SU-DHL-6 (cell line): ENCODE data around the gene SLC66A1.

Experiments used
- H2AFZ ChIP-seq: fragments of 200-600 bp; sonication (generic); 2 replicates; pipeline ENCODE4 v1.6.1; 2014; ENCODE audit warnings: low read depth, mild to moderate bottlenecking, moderate library complexity, mixed read lengths, antibody characterized with exemption, low read length; ENCODE audit not compliant: severe bottlenecking
- H3F3A ChIP-seq: fragments of 200-600 bp; shearing (Covaris generic); 2 replicates; pipeline ENCODE4 v1.6.0; 2016; ENCODE audit warnings: antibody characterized with exemption, mild to moderate bottlenecking; ENCODE audit not compliant: insufficient read depth
- H3K27ac ChIP-seq: fragments of 200-600 bp; sonication (generic); 2 replicates; pipeline ENCODE4 v1.5.1; 2016; ENCODE audit warnings: low read depth, mild to moderate bottlenecking, low read length, moderate library complexity, mixed read lengths
- H3K27me3 ChIP-seq: fragments of 200-600 bp; sonication (generic), shearing (Covaris generic); 2 replicates; pipeline ENCODE4 v1.6.0; 2014; ENCODE audit warnings: mild to moderate bottlenecking, low read length
- H3K36me3 ChIP-seq: fragments of 200-600 bp; sonication (generic); 2 replicates; pipeline ENCODE4 v1.6.1; 2014; ENCODE audit warnings: mild to moderate bottlenecking, low read length, mixed read lengths
- H3K4me2 ChIP-seq: fragments of 300-600, 200-600 bp; shearing (Covaris generic), sonication (generic); 2 replicates; pipeline ENCODE4 v1.6.0; 2014; ENCODE audit warnings: low read length, low read depth, mild to moderate bottlenecking; ENCODE audit not compliant: poor library complexity, severe bottlenecking
- H3K4me3 ChIP-seq: fragments of 200-600 bp; sonication (generic); 2 replicates; pipeline ENCODE4 v1.5.1; 2014; ENCODE audit warnings: antibody characterized with exemption, low read length, mild to moderate bottlenecking, mixed read lengths; ENCODE audit not compliant: insufficient read depth, poor library complexity, severe bottlenecking
- H3K79me2 ChIP-seq: fragments of 200-600 bp; sonication (generic); 2 replicates; pipeline ENCODE4 v1.6.1; 2014; ENCODE audit warnings: mild to moderate bottlenecking, low read length, moderate library complexity; ENCODE audit not compliant: insufficient read depth
- H3K9ac ChIP-seq: fragments of 200-600 bp; sonication (generic); 2 replicates; pipeline ENCODE4 v1.7.0; 2014; ENCODE audit warnings: mild to moderate bottlenecking, low read length
- H3K9me2 ChIP-seq: fragments of 200-600 bp; sonication (generic); replicated peaks from 2 replicates; pipeline ENCODE4 v1.6.1; 2014; ENCODE audit warnings: low read length; ENCODE audit not compliant: insufficient read depth
- H3K9me3 ChIP-seq: fragments of 200-600 bp; sonication (generic); 2 replicates; pipeline ENCODE4 v1.6.1; 2014; ENCODE audit warnings: low read length, mixed read lengths; ENCODE audit not compliant: insufficient read depth
- H4K20me1 ChIP-seq: fragments of 200-600 bp; sonication (generic); 2 replicates; pipeline ENCODE4 v1.6.1; 2014; ENCODE audit warnings: low read depth, mild to moderate bottlenecking, antibody characterized with exemption, low read length, moderate library complexity, mixed read lengths
- EZH2phosphoT487 ChIP-seq: fragments of 200-600 bp; sonication (generic), shearing (Covaris generic); conservative IDR thresholded peaks from 2 replicates; pipeline ENCODE4 v1.6.1; 2018; ENCODE audit warnings: mild to moderate bottlenecking, antibody characterized with exemption, low read length, moderate library complexity, mixed read lengths
- TF ChIP-seq, protein P1 (sequence below): fragments of 200-600 bp; sonication (generic); IDR thresholded peaks from one replicate; pipeline ENCODE4 v1.5.1; 2017; ENCODE audit warnings: antibody characterized with exemption, mild to moderate bottlenecking, low read length, moderate library complexity; ENCODE audit not compliant: insufficient read depth, poor library complexity, severe bottlenecking

SLC66A1 gene

DNA sequence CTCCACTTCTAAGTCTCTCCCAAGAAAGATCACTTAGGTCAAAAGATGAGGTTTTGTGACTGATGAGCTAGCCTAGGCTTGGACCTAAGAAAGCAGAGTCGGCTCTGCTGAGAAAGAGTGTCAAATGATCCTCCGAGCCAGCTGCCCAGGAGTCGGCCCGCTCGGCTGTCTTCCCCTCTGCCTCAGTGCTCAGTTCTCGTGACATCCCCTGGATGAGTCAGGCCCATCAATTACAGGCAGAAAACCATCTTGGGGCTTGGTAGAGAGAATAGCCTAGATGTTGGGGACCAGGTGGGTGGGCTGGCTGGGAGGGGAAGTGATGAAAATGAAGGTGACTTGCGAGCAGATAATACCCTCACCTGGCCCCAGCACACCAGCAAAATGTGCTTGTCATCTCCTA lies 60.5 kb downstream of the SLC66A1 start:
- H3K9me2 ChIP-seq, result no peaks in the 10 kb centered on the region
- H3K9me3 ChIP-seq, result no peaks in the 10 kb centered on the region
- no peak overlapping the region for H3K4me2 ChIP-seq
- H3K79me2 ChIP-seq, result no peaks in the 10 kb centered on the region
- H4K20me1 ChIP-seq, result no peaks in the 10 kb centered on the region
- no peaks in the 10 kb centered on the region for H3K36me3 ChIP-seq
- H3K27me3 ChIP-seq, result no peaks in the 10 kb centered on the region
- TF ChIP-seq EZH2phosphoT487, result no peak
- TF ChIP-seq, protein P1, sequence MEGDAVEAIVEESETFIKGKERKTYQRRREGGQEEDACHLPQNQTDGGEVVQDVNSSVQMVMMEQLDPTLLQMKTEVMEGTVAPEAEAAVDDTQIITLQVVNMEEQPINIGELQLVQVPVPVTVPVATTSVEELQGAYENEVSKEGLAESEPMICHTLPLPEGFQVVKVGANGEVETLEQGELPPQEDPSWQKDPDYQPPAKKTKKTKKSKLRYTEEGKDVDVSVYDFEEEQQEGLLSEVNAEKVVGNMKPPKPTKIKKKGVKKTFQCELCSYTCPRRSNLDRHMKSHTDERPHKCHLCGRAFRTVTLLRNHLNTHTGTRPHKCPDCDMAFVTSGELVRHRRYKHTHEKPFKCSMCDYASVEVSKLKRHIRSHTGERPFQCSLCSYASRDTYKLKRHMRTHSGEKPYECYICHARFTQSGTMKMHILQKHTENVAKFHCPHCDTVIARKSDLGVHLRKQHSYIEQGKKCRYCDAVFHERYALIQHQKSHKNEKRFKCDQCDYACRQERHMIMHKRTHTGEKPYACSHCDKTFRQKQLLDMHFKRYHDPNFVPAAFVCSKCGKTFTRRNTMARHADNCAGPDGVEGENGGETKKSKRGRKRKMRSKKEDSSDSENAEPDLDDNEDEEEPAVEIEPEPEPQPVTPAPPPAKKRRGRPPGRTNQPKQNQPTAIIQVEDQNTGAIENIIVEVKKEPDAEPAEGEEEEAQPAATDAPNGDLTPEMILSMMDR, result no peak
- no peak overlapping the region for H3K9ac ChIP-seq
- H3K27ac ChIP-seq, result no peak overlapping the region
- H2AFZ ChIP-seq, result no peak overlapping the region
- no peak overlapping the region for H3K4me3 ChIP-seq
- H3F3A ChIP-seq, result no peaks in the 10 kb centered on the region

DNA sequence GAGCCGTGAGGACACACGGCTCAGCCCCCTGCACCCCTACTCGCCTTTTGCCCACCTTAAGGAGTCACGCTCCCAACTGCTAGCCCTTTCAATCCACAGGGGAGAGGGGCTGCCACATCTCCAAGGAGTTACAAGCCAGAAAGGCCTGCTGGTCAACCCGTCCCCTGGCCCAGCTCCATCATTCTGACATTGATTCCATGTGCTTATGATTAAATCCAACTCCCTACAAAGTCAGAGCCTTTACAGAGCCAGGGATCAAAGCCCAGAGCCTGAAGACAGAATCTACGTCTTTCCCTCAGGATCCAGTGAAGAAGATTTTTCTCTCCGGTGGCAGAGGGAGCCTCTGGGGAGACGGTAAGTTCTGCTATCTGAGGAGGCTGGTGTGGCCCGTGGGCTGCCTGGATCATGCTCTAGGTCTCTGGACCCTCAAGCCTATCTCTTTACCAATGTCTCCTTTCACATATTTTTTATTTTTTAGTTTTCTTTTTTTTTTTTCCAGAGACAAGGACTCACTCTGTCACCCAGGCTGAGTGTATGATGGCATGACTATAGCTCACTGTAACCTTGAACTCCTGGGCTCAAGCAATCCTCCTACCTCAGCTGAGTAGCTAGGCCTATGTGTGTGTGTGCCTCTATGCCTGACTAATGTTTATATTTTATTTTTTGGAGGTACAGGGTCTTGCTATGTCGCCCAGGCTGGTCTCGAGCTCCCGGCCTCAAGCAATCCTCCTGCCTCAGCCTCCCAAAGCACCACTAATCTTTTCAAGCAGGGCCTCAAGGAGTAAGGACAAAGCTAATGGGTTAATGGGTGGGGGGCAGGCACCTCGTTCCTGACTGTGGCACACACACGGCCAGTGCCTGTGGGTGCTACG lies 61.3 kb downstream of the SLC66A1 start:
- Histone ChIP-seq H3K27ac (no peak overlapping the region), H3K9ac (no peak overlapping the region), H3K36me3 (no peaks in the 10 kb centered on the region), H3K4me2 (no peak overlapping the region), H3K27me3 (no peaks in the 10 kb centered on the region), H3K9me2 (no peaks in the 10 kb centered on the region), H2AFZ (no peak overlapping the region), H3K9me3 (no peaks in the 10 kb centered on the region), H4K20me1 (no peaks in the 10 kb centered on the region), H3K79me2 (no peaks in the 10 kb centered on the region), H3K4me3 (no peak overlapping the region), H3F3A (no peaks in the 10 kb centered on the region)
- TF ChIP-seq, protein P1, result no peak
- no peak for TF ChIP-seq EZH2phosphoT487

GRCh38 chr1:19374083-19374801 lies 62.1 kb downstream of the SLC66A1 start:
- TF ChIP-seq EZH2phosphoT487, result no peak
- TF ChIP-seq, protein P1, result no peak
- Histone ChIP-seq H3K9ac (no peak overlapping the region), H3K27me3 (no peaks in the 10 kb centered on the region), H3K27ac (no peak overlapping the region), H2AFZ (no peak overlapping the region), H4K20me1 (no peaks in the 10 kb centered on the region), H3K4me2 (no peak overlapping the region), H3K9me3 (no peaks in the 10 kb centered on the region), H3K79me2 (no peaks in the 10 kb centered on the region), H3K9me2 (no peaks in the 10 kb centered on the region), H3K36me3 (no peaks in the 10 kb centered on the region), H3F3A (no peaks in the 10 kb centered on the region), H3K4me3 (no peak overlapping the region)
